ENCODE data around the gene STX16.

The STX16 gene

GRCh38 chr20:58677808-58678207 is 26.7 kb downstream of the STX16 start:
- DNase-seq (ENCODE audit: low read depth): no peak

GRCh38 chr20:58678806-58679205 is 27.7 kb downstream of the STX16 start:
- DNase-seq (ENCODE audit: low read depth): no peak

- no peak for DNase-seq (ENCODE audit: low read depth)
Measured at GRCh38 chr20:58682656-58683531, 31.8 kb downstream of the STX16 start.

DNA sequence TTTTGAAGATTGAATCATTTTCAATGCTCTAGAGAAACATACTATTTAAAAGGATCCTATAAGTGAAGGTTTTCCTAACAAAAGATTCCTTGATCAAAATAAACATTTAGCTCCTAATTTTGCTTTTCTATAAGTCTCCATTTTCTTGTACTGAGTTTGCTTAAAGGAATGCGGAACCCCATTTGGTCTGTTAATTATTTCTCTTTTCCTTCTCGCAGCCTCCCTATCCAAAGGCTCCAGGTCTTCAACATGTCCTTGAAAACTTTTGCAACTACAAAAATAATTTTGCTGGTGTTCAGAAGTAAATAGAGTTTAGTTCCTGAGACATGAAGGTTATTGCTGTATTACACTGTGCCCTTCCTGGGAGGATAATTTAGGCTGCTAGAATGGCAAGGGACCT is 33.2 kb downstream of the STX16 start:
- no peak for DNase-seq (ENCODE audit: low read depth)

DNA sequence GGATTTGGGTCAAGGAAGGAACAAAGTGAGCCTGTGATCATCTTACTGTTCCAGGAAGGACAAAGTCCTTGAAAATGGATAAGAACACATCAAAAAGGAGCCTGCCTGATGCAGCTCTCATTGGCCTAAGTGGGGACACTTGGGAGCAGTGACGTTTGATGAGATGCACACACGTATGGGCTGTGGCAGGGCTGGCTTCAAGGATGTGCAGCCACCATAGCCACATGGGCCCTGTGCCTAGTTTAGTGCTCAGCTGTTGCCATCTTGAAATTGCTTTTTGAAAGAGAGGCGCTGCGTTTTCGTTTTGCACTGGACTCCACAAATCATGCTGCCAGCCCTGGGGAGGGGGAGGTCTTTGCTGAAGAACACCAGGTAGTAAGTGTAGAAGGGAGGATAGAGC is 34.9 kb downstream of the STX16 start:
- DNase-seq (ENCODE audit: low read depth): no peak

GRCh38 chr20:58688414-58688813 is 37.3 kb downstream of the STX16 start:
- no peak for DNase-seq (ENCODE audit: low read depth)

- no peak for DNase-seq (ENCODE audit: low read depth)
Measured at GRCh38 chr20:58688840-58689239, 37.8 kb downstream of the STX16 start.

DNA sequence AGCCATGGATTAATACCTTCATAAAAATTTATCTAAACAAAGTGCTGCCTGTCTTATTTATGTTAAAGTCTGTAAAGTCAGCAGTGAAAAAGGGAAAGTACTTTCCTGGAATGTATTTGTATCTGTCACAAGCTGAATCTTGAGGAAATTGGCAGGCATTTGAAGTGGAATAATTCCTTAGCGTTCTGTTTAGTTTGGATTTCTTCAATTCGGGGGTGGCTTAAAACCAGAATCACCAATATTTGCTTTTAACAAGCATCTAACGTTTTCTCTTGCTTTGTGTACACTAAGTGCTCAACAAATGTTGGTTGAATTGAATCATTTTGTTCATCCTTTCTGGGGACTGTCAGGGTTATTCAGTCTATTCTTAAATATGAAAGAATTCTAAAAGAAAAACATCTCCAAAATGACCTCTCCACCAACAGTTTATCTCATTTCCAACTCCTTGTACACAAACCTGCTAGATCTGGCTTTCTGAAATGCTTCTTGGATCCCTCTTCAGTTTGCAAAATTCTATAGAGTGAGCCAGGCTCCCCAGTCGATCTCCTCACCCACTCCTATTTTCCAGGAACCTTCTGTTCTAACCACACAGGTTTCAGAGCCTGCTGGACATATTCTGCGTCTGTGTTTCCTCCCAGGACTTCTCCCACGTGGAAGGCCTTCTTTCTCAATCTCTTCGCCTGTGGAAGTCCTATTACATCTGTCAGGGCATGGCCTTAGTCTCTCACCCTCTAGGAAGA is 39.5 kb downstream of the STX16 start:
- DNase-seq (ENCODE audit: low read depth): no peak

DNA sequence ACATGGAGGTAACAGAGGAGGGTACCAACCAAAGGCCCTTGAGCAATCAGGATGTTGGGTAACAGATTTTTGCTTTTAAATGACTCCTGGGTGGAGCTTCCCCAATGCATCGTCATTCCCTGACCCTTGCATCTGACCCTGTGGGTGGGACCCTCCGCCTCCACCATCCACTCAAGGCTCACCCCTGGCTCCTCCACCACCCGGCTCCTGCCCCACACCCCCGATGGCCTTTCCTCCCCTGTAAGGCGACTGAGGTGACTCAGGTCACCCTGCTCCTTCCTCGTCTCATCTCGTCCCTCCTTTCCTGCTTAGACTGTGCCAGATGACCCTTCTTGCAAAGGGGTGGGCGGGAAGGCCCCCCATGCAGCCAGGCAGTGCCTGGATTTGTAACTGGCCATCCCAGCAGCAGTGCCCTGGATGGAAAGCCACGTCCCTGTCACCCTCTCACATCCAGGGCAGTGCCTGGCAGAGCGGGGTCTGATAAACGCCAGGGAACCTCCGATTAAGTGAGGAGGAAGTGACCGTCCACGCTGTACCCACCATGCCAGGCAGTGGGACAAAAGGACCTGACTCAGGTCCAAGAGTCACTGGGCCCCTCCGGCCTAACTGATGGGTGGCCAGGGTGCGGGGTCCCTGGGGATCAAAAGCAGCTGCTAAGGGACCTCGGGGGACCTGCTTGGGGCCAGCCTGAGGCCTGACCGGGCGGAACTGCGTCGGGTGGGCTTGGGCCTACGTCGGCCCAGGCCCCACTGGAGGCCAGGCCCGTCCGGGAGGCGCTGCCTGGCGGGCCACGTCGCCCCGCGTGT is 40.9 kb downstream of the STX16 start:
- DNase-seq (ENCODE audit: low read depth): no peak

DNA sequence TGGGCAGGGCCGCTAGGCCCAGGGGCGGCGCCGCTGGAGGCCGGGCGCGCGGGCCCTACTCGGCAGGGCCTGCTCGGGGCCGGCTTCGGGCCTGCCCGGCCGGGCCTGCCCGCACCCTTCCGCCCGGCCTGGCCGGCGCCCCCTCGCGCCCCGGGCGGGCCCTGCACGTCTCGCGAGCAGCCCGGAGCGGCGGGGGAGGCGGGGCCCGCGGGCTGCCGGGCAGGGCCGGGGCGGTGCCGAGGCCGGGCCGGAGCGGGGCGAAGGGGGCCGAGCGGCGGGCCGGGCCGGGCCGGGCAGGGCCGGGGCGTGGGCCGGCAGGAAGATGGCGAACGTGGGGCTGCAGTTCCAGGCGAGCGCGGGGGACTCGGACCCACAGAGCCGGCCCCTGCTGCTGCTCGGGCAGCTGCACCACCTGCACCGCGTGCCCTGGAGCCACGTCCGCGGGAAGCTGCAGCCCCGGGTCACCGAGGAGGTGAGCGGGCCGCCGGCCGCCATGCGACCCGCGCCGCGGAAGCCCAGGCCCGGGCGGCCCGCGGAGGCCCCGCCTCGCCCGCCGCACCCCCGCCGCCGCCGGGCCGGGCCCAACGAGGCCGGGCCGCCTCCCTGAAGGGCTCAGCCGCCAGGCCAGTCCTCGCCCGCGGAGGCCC is 41.6 kb downstream of the STX16 start, which contains the start of gene NPEPL1:
NPEPL1 (plus strand) TSS at position 222 of the 647 bp plus-strand sequence; CDS start at position 323, 101 bp downstream.
- peak; percentile 54 for DNase-seq (ENCODE audit: low read depth)

- no peak for DNase-seq (ENCODE audit: low read depth)
Measured at GRCh38 chr20:58693226-58694006, 42.3 kb downstream of the STX16 start.

- no peak for DNase-seq (ENCODE audit: low read depth)
Measured at GRCh38 chr20:58694241-58695083, 43.4 kb downstream of the STX16 start.

DNA sequence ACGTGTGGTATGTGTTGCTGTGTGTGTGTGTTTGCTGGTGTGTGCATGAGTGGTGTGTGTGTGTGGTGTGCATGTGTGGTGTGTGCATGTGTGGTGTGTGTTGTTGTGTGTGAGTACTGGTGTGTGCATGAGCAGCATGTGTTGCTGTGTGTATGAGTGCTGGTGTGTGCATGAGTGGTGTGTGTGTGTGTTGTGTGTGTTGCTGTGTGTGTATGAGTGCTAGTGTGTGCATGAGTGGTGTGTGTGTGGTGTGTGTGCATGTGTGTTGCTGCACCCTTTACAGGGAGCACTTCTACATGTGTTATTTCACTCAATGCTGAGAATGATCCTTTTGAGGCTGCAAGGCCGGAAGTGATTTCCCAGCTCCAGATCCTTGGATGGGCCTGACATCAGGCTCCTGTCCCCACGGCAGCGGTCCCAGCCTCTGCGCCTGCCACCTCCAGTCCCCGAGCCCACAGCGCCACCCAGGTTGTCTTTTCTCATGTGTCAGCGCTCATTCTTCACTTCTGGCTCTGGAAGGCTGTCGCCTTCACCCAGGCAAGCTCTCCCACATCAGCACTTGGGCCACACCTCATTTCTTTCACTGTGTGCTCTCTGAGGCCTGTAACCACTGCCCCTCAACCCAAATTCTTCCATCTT is 44.1 kb downstream of the STX16 start:
- no peak for DNase-seq (ENCODE audit: low read depth)

GRCh38 chr20:58695895-58696375 is 44.9 kb downstream of the STX16 start:
- no peak for DNase-seq (ENCODE audit: low read depth)

DNA sequence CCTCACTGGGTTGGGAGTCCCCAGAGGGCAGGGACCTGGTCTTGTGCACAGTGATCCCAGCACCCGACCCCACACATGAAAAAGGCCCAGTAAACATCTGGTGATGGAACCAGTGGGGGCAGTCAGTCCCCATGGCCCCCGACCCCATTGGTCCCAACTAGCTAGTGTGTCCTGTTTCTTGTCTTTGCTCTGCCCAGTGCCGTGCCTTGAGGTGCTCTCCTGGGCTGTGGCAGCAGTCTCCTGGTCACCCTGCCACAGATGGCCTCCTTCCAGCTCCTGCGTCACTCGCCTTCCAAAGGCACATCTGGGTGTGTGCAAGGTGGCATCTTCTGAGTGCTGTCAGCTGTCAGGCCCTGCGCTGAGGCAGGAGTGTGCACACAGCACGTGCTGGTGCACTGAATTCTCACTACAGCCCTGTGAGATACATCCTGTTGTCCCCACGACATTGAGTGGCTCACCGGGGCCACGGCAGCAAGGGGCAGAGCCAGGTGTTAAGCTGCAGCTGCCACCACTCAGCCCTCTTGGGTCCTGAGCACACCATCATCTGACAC is 45.4 kb downstream of the STX16 start:
- DNase-seq (ENCODE audit: low read depth): no peak

GRCh38 chr20:58697201-58697866 is 46.3 kb downstream of the STX16 start:
- DNase-seq (ENCODE audit: low read depth): no peak

DNA sequence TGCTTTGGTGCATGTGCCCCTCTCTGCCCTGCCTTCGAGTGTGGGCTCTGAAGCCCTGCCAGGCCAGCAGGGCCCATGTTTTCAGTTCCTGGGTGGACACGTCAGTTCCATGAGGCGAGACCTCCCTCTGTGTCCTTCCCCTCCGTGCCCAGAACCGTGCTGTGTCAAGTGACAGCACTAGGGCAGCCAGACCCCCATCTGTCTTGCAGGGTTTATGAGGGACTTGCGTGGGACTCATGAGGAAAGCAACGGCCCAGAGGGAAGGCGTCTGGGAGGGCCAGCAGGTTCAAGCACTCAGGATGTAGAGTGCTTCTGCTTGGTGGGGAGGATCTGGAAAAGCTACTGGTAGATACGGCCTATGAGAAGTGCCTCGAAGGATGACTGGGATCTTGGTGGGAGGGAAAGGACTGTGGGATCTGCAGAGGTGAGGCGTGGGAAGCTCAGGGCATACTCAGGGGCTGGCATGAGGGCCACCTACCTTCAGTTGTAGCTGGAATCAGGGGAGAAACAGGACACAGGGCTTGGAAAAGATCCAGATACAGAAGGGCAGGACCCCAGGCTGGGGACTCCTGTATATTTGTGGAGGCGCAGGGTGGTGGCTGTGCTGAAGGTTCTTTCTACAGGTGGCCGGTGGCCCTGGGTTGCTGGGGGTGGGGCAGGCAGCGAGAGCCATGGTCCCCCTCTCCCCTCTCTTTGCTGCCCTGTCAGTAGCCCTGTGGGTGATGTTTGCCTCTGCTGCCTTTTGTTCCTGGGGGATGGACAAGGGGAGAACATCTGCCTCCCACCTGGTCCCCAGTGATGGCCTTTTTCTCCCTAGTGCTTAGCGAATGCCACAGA is 47.0 kb downstream of the STX16 start:
- DNase-seq (ENCODE audit: low read depth): no peak
